IMR-90 (cell line): Measurements from ENCODE around the gene RALA.

Experiments
- CTCF ChIP-seq: conservative IDR thresholded peaks from 2 replicates; pipeline ENCODE4 v1.5.1; 2012; ENCODE audit warnings: mild to moderate bottlenecking, low read depth, low read length, improper control_type of control experiment
- MXI1 ChIP-seq: IDR thresholded peaks from 2 replicates; pipeline ENCODE4 v1.6.1; 2012; ENCODE audit warnings: low read depth, mild to moderate bottlenecking, low read length, moderate library complexity, borderline replicate concordance
- RCOR1 ChIP-seq: IDR thresholded peaks from 2 replicates; pipeline ENCODE4 v1.6.1; 2012; ENCODE audit warnings: mild to moderate bottlenecking, low read length, improper control_type of control experiment; ENCODE audit not compliant: insufficient replicate concordance

DNA sequence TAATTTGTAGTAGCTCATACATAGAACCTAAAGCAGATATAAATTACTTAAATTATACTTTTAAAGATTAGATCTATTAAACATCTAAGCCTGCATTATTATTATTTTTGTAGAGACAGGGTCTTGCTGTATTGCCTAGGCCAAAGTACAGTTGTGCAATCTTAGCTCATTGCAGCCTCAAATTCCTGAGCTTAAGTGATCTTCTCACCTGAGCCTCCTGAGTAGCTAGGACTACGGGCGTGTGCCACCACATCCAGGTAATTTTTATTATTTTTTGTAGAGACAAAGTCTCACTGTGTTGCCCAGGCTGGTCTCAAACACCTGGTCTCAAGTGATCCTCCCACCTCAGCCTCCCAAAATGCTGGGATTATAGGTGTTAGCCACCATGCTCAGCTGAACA, 46.7 kb downstream of the RALA start:
- TF ChIP-seq CTCF (no peak), MXI1 (no peak), RCOR1 (no peak)
